Amniotic epithelial cell (primary cell): Measurements from ENCODE around the gene WDR46.
A peak's percentile ranks its signal among the peaks of the same experiment; 100 is the strongest.

Experiments used
- DNase-seq: peaks from one replicate; pipeline ENCODE4 v3.0.0-alpha.2; 2010; ENCODE audit warnings: low read depth

Gene WDR46

GRCh38 chr6:33313709-33314514, 24.9 kb upstream of the WDR46 start, which contains the start of gene TAPBP:
TSS of gene TAPBP (minus strand) at chr6:33314078. CDS start at chr6:33314041, 37 bp downstream.
- DNase-seq: peak; percentile 43

GRCh38 chr6:33313105-33313708, 24.2 kb upstream of the WDR46 start:
- peak; percentile 22 for DNase-seq

- peak; percentile 80 for DNase-seq
These were observed 23.5 kb upstream of the WDR46 start for GRCh38 chr6:33312361-33313104.

GRCh38 chr6:33306356-33306755, 17.3 kb upstream of the WDR46 start:
- DNase-seq: no peak

GRCh38 chr6:33305052-33305451, 16.0 kb upstream of the WDR46 start:
- DNase-seq: no peak

- no peak for DNase-seq
These were observed 15.2 kb upstream of the WDR46 start for GRCh38 chr6:33304216-33304615.

GRCh38 chr6:33301877-33302276, 12.8 kb upstream of the WDR46 start:
- DNase-seq: no peak

- DNase-seq: peak; percentile 90
These were observed 10.4 kb upstream of the WDR46 start for GRCh38 chr6:33299237-33299944.

- DNase-seq: peak; percentile 48
These were observed 9.8 kb upstream of the WDR46 start, which contains the start of gene RGL2 for GRCh38 chr6:33298773-33299236. TSS of gene RGL2 (minus strand) at chr6:33298942. CDS start at chr6:33298610, 332 bp downstream.

- peak; percentile 80 for DNase-seq
These were observed 9.1 kb upstream of the WDR46 start for GRCh38 chr6:33297956-33298772.

GRCh38 chr6:33297406-33297955, 8.4 kb upstream of the WDR46 start:
- no peak for DNase-seq

GRCh38 chr6:33296797-33297405, 7.9 kb upstream of the WDR46 start:
- no peak for DNase-seq

GRCh38 chr6:33295621-33296369, 6.8 kb upstream of the WDR46 start:
- no peak for DNase-seq

- DNase-seq: no peak
These were observed 5.2 kb upstream of the WDR46 start for GRCh38 chr6:33294086-33294823.

- no peak for DNase-seq
These were observed 4.1 kb upstream of the WDR46 start for GRCh38 chr6:33292996-33293682.

GRCh38 chr6:33290459-33290858, 1.4 kb upstream of the WDR46 start:
- no peak for DNase-seq

- DNase-seq: peak; percentile 33
These were observed 811 bp upstream of the WDR46 start for GRCh38 chr6:33289784-33290315.
